Stimulated activated CD8-positive, alpha-beta memory T cell treated with anti-CD3 and anti-CD28 coated beads, Interleukin-7, amount 100 ng/mL, for 48 hours (primary cell): ENCODE measurements around the gene CGA.
"Not testable (repeated sequence)": the region's sequence is repeated elsewhere in the genome, so short reads cannot be mapped to it uniquely, and the experiment has no call there.

Experiments used
- DNase-seq, 2 donors: peaks; one replicate each; pipeline ENCODE4 v3.0.0-alpha.2; 2020; ENCODE audit warnings: low read depth in 1 of 2; ENCODE audit errors: extremely low read depth in 1 of 2

CGA gene

GRCh38 chr6:87095087-87095509 is at the start of gene CGA:
Gene CGA (minus strand): TSS chr6:87095106. CDS start chr6:87088200, 6,906 bp downstream.
- no peak for DNase-seq

GRCh38 chr6:87139927-87140326 is 45.0 kb upstream of the CGA start:
- DNase-seq = not testable (repeated sequence)

DNA sequence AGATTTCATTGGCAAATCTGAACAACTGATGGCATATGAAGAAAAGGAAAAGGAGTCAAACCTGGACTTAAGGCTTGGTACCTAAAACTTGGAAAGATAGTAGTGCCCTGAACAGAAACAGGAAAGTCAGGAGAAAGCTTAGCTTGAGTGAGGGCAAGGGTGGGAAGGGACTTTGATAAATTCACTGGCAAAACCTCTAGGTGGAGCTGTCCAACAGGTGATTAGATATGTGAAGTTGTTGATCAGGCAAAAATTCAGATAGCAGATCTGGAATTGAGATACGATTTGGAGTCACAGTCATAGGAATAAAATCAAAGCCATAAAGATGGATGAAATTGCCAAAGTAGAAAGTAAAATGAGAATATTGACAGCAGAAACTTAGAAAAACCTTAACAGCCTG is 44.3 kb upstream of the CGA start:
- DNase-seq = no peak

DNA sequence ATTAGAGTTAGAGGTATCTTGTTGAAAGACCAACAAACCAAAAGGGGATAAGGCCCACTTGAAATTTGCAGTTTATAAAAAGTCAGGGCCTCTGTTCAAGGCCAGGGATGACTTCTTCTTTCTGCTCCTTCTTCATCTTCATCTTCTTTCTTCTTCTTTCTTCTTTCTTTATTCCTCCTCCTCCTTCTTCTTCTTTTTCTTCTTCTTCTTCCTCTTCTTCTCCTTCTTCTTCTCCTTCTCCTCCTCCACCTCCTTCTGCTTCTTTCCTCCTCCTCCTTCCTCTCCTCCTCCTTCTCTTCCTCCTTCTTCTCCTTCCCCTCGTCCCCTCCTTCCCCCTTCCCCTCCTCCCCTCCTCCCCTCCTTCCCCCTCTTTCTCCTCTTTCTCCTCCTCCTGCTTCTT is 42.1 kb upstream of the CGA start:
- DNase-seq = no peak

DNA sequence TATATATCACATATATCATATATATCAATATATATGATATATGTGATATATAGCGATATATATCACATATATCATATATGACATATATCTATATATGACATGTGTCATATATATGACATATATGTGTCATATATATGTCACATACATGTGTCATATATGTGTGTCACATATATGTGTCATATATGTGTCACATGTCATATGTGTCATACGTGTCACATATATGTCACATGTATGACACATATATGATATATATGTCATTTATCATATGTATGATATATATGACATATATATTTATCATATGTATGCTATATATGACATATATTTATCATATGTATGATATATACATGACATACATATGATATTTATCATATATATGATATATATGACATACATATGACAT is 32.8 kb upstream of the CGA start:
- no peak for DNase-seq

DNA sequence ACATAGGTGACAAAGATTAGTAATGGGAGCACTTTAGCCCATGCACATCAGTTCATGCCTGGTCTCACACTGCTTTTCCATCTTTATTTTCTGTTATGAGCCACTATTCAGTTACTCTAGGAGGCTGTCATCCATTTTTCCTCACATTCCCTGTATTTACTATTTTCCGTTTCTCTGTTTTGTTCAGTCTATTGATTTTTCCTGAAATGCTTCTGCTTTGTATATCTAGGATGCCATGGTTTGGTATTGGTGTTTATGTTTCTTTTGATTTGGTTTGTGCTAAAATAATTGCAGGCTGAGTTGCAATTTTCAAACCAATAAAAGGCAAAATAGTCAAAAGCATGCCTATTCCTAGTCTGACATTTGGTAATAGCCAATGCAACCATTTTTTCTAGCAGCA is 31.6 kb upstream of the CGA start:
- no peak for DNase-seq

- no peak for DNase-seq
These were observed 29.2 kb upstream of the CGA start for GRCh38 chr6:87124074-87124473.

DNA sequence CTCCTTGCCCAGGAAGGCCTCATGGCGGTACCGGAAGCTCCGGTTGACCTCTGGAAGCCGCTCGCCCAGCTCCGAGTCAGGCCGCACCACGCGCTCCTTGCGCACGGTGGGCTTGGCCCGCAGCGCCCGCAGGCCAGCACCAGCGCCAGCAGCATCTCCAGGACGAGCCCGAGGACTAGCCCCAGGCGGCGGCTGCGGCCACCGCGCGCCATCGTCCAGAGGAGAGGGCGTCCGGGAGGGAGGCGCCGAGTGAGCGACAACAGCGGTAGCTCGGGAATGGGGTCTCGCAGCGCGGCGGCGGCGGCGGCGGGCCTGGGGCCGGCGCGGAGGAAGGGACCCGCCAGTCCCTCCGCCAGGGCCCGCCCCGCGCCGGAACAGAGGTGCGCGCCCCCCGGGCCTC is 27.6 kb upstream of the CGA start:
- DNase-seq = no peak

- no peak for DNase-seq
These were observed 23.1 kb upstream of the CGA start for GRCh38 chr6:87118054-87118453.

DNA sequence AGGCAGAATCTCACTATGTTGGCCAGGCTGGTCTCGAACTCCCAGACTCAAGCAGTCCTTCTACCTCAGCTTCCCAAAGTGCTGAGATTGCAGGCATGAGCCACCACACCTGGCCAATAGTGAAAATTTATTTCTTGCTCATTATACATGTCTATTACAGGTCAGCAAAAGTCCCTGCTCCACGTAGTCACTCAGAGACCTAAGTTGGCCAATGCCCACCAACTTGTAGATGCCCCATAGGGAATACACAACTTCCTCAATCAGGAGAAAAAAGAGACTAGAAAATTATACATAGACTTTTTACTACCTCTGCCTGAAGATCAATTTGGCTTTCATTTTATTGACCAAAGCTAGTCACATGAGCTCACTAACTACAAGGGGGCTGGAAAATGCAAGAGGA is 22.0 kb upstream of the CGA start:
- DNase-seq = no peak

DNA sequence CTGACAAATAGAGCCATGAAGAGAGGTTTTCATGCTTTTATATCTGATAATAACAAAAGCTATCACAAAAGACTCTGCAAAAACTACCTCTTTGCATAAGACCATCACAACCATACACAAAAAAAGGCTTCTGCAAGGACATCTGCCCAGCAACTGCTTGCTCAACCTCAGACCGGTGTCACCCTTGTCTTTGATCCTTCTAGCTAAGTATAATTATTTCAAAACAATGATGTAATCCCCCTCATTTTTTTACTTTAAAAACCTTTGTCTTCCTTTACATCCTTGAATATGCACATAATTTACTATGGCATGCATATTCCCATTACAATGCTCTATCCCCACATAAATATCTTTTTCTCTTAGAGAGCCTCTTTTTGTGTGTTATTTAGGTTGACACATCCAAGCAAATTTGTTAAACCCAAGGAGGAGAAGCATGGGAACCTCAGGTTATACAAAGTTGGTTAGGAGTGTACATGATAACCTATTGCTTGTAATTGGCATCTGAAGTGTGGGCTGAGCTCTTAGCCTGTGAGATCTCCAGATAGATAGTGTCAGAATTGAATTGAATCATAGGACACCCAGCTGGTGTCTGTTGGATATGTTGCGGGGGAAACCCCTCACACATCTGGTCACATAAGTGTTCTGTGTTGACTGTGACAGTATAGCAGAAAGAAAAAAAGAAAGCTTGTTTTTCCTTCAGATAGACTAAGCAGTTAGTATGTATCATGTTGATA is 20.7 kb upstream of the CGA start:
- no peak for DNase-seq

DNA sequence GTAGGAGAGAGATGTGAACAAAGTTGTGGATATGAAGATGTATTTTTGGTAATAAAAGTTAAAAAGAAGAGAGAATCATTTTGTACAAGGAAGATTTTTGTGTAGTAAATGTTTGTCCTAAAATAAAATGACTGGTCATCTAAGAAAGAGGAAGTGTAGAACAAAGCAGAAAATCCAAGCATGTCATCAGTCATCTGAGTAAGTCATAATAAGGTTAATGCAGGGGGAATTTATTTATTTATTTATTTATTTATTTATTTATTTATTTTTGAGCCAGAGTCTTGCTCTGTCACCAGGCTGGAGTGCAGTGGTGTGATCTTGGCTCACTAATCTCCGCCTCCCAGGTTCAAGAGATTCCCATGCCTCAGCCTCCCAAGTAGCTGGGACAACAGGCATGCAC is 15.7 kb upstream of the CGA start:
- no peak for DNase-seq

DNA sequence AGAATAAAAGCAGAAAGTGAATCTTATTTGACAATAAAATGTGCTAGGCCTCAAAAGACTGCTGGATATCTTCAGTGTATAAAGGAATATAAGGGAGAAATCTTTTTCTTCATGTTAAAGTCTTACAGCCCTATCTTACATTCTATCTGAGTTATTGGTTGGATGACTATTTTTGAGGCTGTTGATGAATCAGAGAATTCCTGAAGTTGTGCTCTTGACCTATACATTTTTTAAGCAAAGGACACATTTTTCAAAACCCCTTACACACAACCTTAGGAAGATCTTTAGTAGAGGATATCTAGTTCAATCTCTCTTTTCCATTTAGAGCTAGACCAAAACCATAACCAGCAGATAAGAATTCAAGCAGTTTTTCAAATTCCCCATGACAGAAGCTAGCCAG is 10.9 kb upstream of the CGA start:
- DNase-seq = no peak

DNA sequence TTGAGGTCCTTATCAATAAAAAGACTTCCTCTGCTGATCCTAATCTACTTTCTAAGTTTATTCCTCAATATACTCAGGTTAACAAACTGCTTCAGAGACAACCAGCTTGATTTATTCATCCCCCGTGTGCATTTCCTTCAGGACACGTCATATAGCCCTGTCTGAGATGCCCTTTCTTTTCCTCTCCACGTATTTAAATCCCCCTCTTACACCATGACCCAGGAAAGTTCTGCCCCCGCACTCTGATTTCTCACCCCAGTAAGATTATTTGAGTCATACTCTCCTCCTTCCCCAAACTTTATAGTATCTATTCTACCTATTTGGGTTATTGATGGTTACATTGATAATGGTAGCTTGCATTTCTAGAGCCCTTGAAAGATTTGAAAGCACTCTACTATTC is 9.8 kb upstream of the CGA start:
- DNase-seq = no peak

DNA sequence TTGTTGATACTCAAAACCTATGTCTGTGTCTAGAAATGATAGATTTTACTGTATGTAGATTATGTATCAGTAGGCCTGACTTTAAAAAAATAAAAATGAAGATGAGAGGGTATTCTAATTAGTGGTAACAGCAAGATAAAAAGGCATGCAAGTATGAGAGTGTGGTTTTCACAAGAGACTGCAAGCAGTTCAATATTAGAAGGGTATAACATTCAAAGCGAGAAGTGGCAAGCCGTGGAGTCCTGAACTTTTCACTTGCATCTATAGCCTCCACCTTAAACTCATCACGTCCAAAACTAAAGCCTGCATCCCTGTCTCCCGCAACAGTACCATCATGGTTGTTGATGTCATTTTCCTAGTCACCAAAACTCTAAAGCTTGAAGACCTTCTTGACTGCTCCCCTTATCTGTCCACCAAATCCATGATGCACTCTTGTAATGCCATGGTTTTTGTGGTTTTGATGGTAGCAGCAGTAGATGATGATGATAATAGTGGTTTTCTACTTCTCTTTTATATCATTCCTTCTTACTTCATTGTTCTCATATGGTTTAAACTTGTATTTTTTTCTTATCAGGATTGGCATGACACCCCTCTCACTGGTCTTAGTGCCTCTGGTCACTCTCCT is 9.2 kb upstream of the CGA start:
- no peak for DNase-seq

- DNase-seq = no peak
These were observed 7.3 kb upstream of the CGA start for GRCh38 chr6:87102151-87102621.

DNA sequence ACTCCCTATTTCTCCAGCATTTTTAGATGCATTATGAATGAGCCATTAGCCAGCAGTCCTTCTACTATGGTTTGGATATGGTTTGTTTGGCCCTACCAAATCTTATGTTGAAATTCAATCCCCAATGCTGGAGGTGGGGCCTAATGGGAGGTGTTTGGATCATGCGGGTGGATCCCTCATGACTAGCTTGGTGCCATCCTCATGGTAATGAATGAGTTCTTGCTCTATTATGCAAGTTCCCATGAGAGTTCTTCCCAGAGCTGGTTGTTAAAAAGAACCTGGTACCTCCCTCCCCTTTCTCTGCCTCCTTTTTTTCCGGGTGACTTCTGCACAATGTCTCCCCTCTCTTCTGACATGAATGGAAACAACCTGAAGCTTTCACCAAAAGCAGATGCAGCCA is 6.2 kb upstream of the CGA start:
- DNase-seq = no peak

- no peak for DNase-seq
These were observed 5.3 kb upstream of the CGA start for GRCh38 chr6:87100216-87100615.

GRCh38 chr6:87099472-87099871 is 4.6 kb upstream of the CGA start:
- DNase-seq = no peak

GRCh38 chr6:87094576-87094975 is 330 bp downstream of the CGA start:
- DNase-seq = no peak

DNA sequence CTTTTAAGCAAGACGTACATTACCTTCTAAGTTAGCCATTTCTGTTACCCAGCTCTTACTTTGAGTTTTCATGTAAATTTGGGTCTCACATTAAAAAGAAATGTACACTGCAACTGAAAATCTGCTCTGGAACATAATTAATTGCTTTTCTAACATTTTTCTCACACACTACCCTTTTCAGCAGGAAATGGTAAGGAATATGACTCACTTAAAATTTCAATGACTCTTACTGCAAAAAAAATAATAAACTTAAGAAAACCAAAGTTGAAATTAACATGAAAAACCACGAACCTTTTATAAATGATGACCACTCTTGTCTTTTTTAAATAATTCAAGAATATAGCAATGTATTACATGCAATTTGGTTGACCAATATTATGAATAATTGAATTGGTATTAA is 1.3 kb downstream of the CGA start:
- no peak for DNase-seq

- no peak for DNase-seq
These were observed 1.7 kb downstream of the CGA start for GRCh38 chr6:87093199-87093598.

- DNase-seq = no peak
These were observed 2.5 kb downstream of the CGA start for GRCh38 chr6:87092435-87092834.
